K562 (cell line): Measurements from ENCODE around the gene RAB5A. TPM values are rescaled to one million over a fixed set of nuclear protein-coding genes. Genes with fewer than 3 reads are reported as not detected.

Source experiments
- ATAC-seq: fragments of 200-7000 bp; cut with Tn5 transposase; 3 replicates; pipeline ENCODE4 v1.9.1; 2020; ENCODE audit warnings: moderate library complexity
- BruUV-seq: library from RNA; stranded (reverse); fragments of 400-500 nt; replicated peaks from 2 replicates; lab custom pipeline; 2021; lab: Mats Ljungman, UMichigan
- CTCF ChIA-PET: fragments of 300-600 bp; formaldehyde crosslinking; extraction: SDS; loops from one replicate; lab custom pipeline; 2021; ENCODE audit warnings: low intra/inter-chr PET ratio; lab: Yijun Ruan, JAX
- POLR2A ChIA-PET: fragments of 300-600, 350-650 bp; sonication (Branson Sonifier 250); formaldehyde crosslinking; extraction: SDS; loops from one replicate; lab custom pipeline; 2021; ENCODE audit warnings: antibody characterized with exemption, inconsistent platforms; lab: Yijun Ruan, JAX
- DNase-seq, 4 experiments: peaks; one replicate each; pipeline versions ENCODE4 v3.0.0 to v3.0.0-alpha.2; 2011 to 2018; ENCODE audit warnings: low spot score in 3 of 4, mixed read lengths in 3 of 4; ENCODE audit errors: extremely low read depth in 1 of 4
- FAIRE-seq: peaks from 2 replicates; lab custom pipeline; 2011; peaks lifted over from hg19 to GRCh38; lab: Jason Lieb, UNC
- H2AFZ ChIP-seq: 2 replicates; pipeline ENCODE4 v1.6.0; 2011; ENCODE audit warnings: low read depth, low read length, control low read depth, inconsistent platforms
- H3K27ac ChIP-seq: fragments of 200-600 bp; 3 replicates; pipeline ENCODE4 v1.8.0; 2011; ENCODE audit warnings: low read depth, mild to moderate bottlenecking, control low read depth, inconsistent platforms, low read length, moderate library complexity, mixed read lengths; ENCODE audit errors: extremely low read depth
- H3K27me3 ChIP-seq, 2 experiments: fragments of 300-600 bp in 1 of 2; 2 replicates in 1 of 2; 3 replicates in 1 of 2; pipeline versions ENCODE4 v1.6.0 to v1.8.0; 2011; ENCODE audit warnings: inconsistent platforms in 2 of 2, low read length in 2 of 2, mild to moderate bottlenecking in 1 of 2, mixed read lengths in 1 of 2, moderate library complexity in 1 of 2; ENCODE audit not compliant: control insufficient read depth in 2 of 2, insufficient read depth in 2 of 2
- H3K36me3 ChIP-seq: fragments of 300-600 bp; 3 replicates; pipeline ENCODE4 v1.8.0; 2011; ENCODE audit warnings: mild to moderate bottlenecking, low read length, inconsistent platforms; ENCODE audit not compliant: control insufficient read depth, insufficient read depth
- H3K4me1 ChIP-seq, 2 experiments: fragments of 200-600 bp in 1 of 2; replicated peaks in 1 of 2; 2 replicates in 1 of 2; 3 replicates in 1 of 2; pipeline versions ENCODE4 v1.5.1 to v1.8.0; 2011; ENCODE audit warnings: inconsistent platforms in 2 of 2, low read length in 2 of 2, mild to moderate bottlenecking in 1 of 2, mixed read lengths in 1 of 2, moderate library complexity in 1 of 2; ENCODE audit not compliant: control insufficient read depth in 2 of 2, insufficient read depth in 2 of 2
- H3K4me2 ChIP-seq: 2 replicates; pipeline ENCODE4 v1.6.1; 2011; ENCODE audit warnings: low read length, control low read depth, inconsistent platforms, mixed read lengths; ENCODE audit not compliant: insufficient read depth
- H3K4me3 ChIP-seq: fragments of 200-600 bp; sonication (generic), shearing (Covaris generic); 2 replicates; pipeline ENCODE4 v1.5.1; 2016; ENCODE audit warnings: control low read depth, inconsistent platforms
- H3K79me2 ChIP-seq: fragments of 200-600 bp; 3 replicates; pipeline ENCODE4 v1.8.0; 2011; ENCODE audit warnings: low read length, inconsistent platforms; ENCODE audit not compliant: control insufficient read depth, insufficient read depth
- H3K9ac ChIP-seq, 2 experiments: 2 replicates each; pipeline versions ENCODE4 v1.6.0 to v1.6.1; 2011; ENCODE audit warnings: low read depth in 2 of 2, low read length in 2 of 2, control low read depth in 1 of 2, inconsistent platforms in 1 of 2, mild to moderate bottlenecking in 1 of 2, mixed read lengths in 1 of 2; ENCODE audit not compliant: insufficient read depth in 1 of 2
- H3K9me1 ChIP-seq: one replicate; pipeline ENCODE4 v1.6.0; 2011; ENCODE audit warnings: inconsistent platforms, mild to moderate bottlenecking, low read length, moderate library complexity; ENCODE audit not compliant: control insufficient read depth, insufficient read depth
- H3K9me3 ChIP-seq: replicated peaks from 2 replicates; pipeline ENCODE4 v1.5.1; 2011; ENCODE audit warnings: low read depth, low read length, inconsistent platforms; ENCODE audit not compliant: control insufficient read depth, insufficient read depth
- H4K20me1 ChIP-seq: replicated peaks from 2 replicates; pipeline ENCODE4 v1.6.1; 2011; ENCODE audit warnings: low read length, inconsistent platforms, mixed read lengths; ENCODE audit not compliant: control insufficient read depth, insufficient read depth
- CBX3 ChIP-seq, 2 experiments: IDR thresholded peaks; 1 replicate in 1 of 2; 2 replicates in 1 of 2; pipeline ENCODE4 v1.6.1; 2012; ENCODE audit warnings: inconsistent platforms in 2 of 2, low read length in 2 of 2, borderline replicate concordance in 1 of 2, control low read depth in 1 of 2
- HLTF ChIP-seq: fragments of 450-650 bp; IDR thresholded peaks from 2 replicates; pipeline ENCODE4 v1.6.1; 2016
- MLLT1 ChIP-seq, 2 experiments: fragments of 450-650 bp; IDR thresholded peaks; 2 replicates each; pipeline ENCODE4 v1.6.1; 2016
- MTA2 ChIP-seq: fragments of 450-650 bp; IDR thresholded peaks from 2 replicates; pipeline ENCODE4 v1.6.1; 2016; ENCODE audit warnings: low read depth
- NCOA4 ChIP-seq: fragments of 450-650 bp; IDR thresholded peaks from 2 replicates; pipeline ENCODE4 v1.6.1; 2018; ENCODE audit warnings: mild to moderate bottlenecking; ENCODE audit not compliant: partially characterized antibody
- RBM34 ChIP-seq: fragments of 200-400 bp; formaldehyde crosslinking; IDR thresholded peaks from 2 replicates; pipeline ENCODE4 v1.6.1; 2018; ENCODE audit warnings: low read length, borderline replicate concordance; ENCODE audit not compliant: insufficient read depth
- TRIM24 ChIP-seq, 2 experiments: fragments of 450-650 bp; IDR thresholded peaks; 2 replicates each; pipeline ENCODE4 v1.6.1; 2016
- TRIM28 ChIP-seq: fragments of 450-650 bp; IDR thresholded peaks from 2 replicates; pipeline ENCODE4 v1.6.1; 2017
- ZNF280A ChIP-seq: fragments of 450-650 bp; IDR thresholded peaks from 2 replicates; pipeline ENCODE4 v1.6.1; 2018; ENCODE audit warnings: mild to moderate bottlenecking, low read depth; ENCODE audit not compliant: partially characterized antibody
- in situ Hi-C: fragments of 300-500 bp; cut with MboI; formaldehyde crosslinking; loops from 4 replicates; pipeline ENCODE4 v1.15.0; 2018; ENCODE audit warnings: inconsistent platforms, mixed read lengths
- intact Hi-C: fragments of 100-400 bp; cut with micrococcal nuclease; formaldehyde crosslinking; loops from 2 replicates; pipeline ENCODE4 v1.14.2; 2022
- polyA plus RNA-seq, 8 experiments: library from polyadenylated mRNA; depleted of rRNA in 4 of 8; stranded (reverse) in 5 of 8; unstranded in 3 of 8; fragments of >200 nt; fragmentation: Nextera tagmentation in 2 of 8; fragmentation: Illumina TruSeq in 1 of 8; extraction: Ambion mirVana in 2 of 8; extraction: Trizol in 1 of 8; gene quantifications; 2 replicates each; pipeline versions ENCODE4 v1.2.1 to v1.2.3, GENCODE V29; 2011 to 2014; ENCODE audit warnings: inconsistent platforms in 1 of 8, missing spikeins in 1 of 8
- total RNA-seq, 7 experiments: library from RNA; depleted of rRNA in 6 of 7; stranded (reverse); fragments of >200 nt in 6 of 7; fragmentation: Illumina TruSeq in 2 of 7; extraction: Trizol in 2 of 7; gene quantifications; 2 replicates each; pipeline versions ENCODE4 v1.2.1 to v1.2.3, GENCODE V29; 2011 to 2021; ENCODE audit warnings: low replicate concordance in 1 of 7
- TF ChIP-seq, protein P1 (sequence below): sonication (generic); formaldehyde crosslinking; IDR thresholded peaks from 2 replicates; pipeline ENCODE4 v1.8.1; 2023; ENCODE audit warnings: mild to moderate bottlenecking, missing genetic modification reagents, moderate library complexity

Gene RAB5A
- total and polyA plus RNA-seq, 9 of the 15 experiments (the other 6 are each of a cell fraction or from before 2014, with no cell fraction given), result 28.3 to 64.2 (median 49.0) TPM

DNA sequence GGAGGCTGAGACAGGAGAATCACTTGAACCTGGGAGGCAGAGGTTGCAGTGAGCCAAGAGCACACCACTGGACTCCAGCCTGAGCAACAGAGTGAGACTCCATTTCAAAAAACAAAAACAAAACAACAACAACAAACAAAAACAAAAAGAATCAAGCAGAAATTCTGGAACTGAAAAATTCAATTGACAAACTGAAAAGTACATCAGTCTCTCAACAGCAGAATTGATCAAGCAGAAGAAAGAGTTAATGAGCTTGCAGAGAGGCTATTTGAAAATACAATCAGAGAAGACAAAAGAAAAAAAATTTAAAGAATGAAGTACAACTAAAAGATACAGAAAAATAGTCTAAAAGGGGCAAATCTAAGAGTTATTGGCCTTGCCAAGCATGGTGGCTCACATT is 35.4 kb upstream of the RAB5A start:
- Histone ChIP-seq H3K27ac (no peak overlapping the region), H3K79me2 (no peaks in the 10 kb centered on the region), H2AFZ (no peak overlapping the region), H3K9ac (no peak overlapping the region), H3K4me3 (no peak overlapping the region), H3K27me3 (no peaks in the 10 kb centered on the region), H3K4me2 (no peak overlapping the region), H4K20me1 (no peaks in the 10 kb centered on the region), H3K36me3 (no peaks in the 10 kb centered on the region), H3K9me1 (no peaks in the 10 kb centered on the region), H3K9me3 (peaks cover 10% of the 10 kb centered on the region; the same call in 1 of the 2 replicates), H3K4me1 (no peaks in the 10 kb centered on the region)
- POLR2A ChIA-PET, result no interaction called here
- BruUV-seq, result no TSS peak
- TF ChIP-seq, protein P1, sequence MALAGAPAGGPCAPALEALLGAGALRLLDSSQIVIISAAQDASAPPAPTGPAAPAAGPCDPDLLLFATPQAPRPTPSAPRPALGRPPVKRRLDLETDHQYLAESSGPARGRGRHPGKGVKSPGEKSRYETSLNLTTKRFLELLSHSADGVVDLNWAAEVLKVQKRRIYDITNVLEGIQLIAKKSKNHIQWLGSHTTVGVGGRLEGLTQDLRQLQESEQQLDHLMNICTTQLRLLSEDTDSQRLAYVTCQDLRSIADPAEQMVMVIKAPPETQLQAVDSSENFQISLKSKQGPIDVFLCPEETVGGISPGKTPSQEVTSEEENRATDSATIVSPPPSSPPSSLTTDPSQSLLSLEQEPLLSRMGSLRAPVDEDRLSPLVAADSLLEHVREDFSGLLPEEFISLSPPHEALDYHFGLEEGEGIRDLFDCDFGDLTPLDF (CRISPR knock-in tag), result no peak
- TF ChIP-seq CBX3 (IDR thresholded peaks at IDR 0.05; ENCODE audit: borderline replicate concordance in 1 of 2, low read length in 2 of 2), result peak in 1 of 2 experiments; percentile 46; a peak in 1 of 3 replicates
- peak; percentile 41 to 60; a peak in 2 of 4 replicates for TF ChIP-seq TRIM24 (IDR thresholded peaks at IDR 0.05)
- TF ChIP-seq MTA2, result no peak
- TF ChIP-seq ZNF280A, result peak; percentile 45
- TF ChIP-seq MLLT1 (IDR thresholded peaks at IDR 0.05), result 0 out of 4 replicates have a peak, but pooled peaks of 1 of the 2 experiments have one; percentile 23
- TF ChIP-seq HLTF, result peak; percentile 69
- peak; percentile 92 for TF ChIP-seq TRIM28
- peak; percentile 32 for TF ChIP-seq NCOA4
- TF ChIP-seq RBM34, result no peak
- CTCF ChIA-PET, result no interaction called here
- intact Hi-C loops, result no loop called here
- DNase-seq, result no peak
- no peak for FAIRE-seq
- no peak for ATAC-seq
- in situ Hi-C loops, result no loop called here
